MM.1S (cell line): ENCODE measurements around the gene OSTM1.

Experiments used
- EZH2 ChIP-seq: fragments of 300-600 bp; sonication (generic); optimal IDR thresholded peaks from 2 replicates; pipeline ENCODE3; 2017; ENCODE audit warnings: low read depth, mild to moderate bottlenecking, antibody characterized with exemption, low read length, mixed read lengths
- EZH2phosphoT487 ChIP-seq: fragments of 300-600 bp; sonication (generic); IDR thresholded peaks from 2 replicates; pipeline ENCODE4 v1.6.1; 2018; ENCODE audit warnings: antibody characterized with exemption, low read length
- TF ChIP-seq, protein P1 (sequence below): fragments of 300-600 bp; sonication (generic); IDR thresholded peaks from 2 replicates; pipeline ENCODE4 v1.5.1; 2016; ENCODE audit warnings: antibody characterized with exemption, low read length, mixed read lengths

DNA sequence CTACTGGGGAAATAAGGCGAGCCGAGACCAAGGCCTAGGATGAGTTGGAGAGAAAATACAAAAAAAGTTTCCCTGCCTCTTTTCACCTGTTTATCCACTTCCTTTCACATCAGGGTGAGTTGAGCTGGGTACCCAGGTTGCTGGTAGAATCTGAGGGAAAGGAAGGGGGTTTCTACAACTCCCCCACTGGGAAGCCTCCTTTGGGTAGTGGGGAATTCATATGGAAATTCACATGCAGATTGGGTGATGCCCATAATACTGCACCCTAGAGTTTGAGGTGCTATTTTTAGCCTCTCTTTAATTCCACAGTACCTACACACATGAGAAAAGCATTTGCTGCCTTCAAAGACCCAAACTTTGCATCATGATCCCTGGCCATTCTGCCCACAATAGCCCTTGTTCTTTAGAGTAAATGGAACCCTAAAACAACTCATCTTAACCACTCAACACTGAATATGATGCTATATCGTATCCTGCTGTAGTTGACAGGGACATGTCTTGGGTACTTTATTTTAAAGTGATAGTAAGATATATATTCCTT is 2.7 kb downstream of the OSTM1 start:
- TF ChIP-seq, protein P1, sequence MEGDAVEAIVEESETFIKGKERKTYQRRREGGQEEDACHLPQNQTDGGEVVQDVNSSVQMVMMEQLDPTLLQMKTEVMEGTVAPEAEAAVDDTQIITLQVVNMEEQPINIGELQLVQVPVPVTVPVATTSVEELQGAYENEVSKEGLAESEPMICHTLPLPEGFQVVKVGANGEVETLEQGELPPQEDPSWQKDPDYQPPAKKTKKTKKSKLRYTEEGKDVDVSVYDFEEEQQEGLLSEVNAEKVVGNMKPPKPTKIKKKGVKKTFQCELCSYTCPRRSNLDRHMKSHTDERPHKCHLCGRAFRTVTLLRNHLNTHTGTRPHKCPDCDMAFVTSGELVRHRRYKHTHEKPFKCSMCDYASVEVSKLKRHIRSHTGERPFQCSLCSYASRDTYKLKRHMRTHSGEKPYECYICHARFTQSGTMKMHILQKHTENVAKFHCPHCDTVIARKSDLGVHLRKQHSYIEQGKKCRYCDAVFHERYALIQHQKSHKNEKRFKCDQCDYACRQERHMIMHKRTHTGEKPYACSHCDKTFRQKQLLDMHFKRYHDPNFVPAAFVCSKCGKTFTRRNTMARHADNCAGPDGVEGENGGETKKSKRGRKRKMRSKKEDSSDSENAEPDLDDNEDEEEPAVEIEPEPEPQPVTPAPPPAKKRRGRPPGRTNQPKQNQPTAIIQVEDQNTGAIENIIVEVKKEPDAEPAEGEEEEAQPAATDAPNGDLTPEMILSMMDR: no peak
- TF ChIP-seq EZH2phosphoT487: no peak
- no peak for TF ChIP-seq EZH2
